HG03025 (cell line): ENCODE results near the gene SLIT3.

Source experiments
- ATAC-seq: cut with Tn5 transposase; IDR thresholded peaks from one replicate; pipeline ENCODE4 v1.9.1; 2021; ENCODE audit warnings: mild to moderate bottlenecking, moderate library complexity; ENCODE audit not compliant: unreplicated experiment, low FRiP score

The SLIT3 gene

DNA sequence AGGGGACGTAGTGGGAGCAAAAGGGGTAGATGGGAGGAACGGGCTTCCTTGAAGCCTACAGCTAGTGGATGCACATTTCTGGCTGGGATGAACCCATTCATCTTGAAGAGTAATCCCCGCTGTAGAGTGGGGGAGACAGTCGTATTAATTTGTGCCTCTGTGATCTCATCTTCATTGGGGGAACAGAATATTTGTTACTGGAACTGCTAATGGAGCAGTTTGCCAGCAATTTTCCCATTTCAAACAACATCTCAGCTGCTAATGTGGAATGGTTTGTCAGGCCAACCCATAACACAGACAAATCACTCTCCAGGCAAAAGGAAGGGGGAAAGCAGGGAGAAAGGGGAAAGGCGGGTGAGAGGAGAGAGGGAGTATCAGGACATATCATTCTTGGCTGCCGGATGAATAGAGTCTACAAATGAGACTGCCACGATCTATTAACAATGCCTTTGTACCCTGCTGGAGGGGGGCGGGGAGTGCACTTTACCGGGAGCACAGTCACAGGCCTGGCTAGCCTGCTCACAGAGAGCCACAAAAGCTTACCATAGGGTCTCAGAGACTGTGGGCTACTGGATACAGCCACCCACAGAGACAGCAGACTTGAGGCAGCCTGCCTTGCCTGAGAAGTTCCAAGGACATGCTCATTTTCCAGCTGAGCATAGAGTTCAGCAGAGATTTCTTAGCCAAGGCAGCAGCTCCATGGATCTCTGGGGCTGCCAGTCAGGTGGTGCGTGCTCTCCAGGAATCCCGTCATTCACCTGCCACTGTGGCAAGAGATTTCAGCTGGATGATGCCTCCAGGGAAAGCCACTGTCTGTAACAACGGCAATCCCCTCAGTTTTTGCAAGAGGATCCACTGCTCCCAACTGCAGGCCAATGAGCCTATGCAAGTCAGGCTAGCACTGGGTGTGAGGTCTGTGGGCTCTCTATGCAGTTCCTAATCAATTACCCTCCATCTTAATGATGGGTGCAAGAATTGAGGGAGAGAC lies 504.1 kb downstream of the SLIT3 start:
- ATAC-seq, result no peak

DNA sequence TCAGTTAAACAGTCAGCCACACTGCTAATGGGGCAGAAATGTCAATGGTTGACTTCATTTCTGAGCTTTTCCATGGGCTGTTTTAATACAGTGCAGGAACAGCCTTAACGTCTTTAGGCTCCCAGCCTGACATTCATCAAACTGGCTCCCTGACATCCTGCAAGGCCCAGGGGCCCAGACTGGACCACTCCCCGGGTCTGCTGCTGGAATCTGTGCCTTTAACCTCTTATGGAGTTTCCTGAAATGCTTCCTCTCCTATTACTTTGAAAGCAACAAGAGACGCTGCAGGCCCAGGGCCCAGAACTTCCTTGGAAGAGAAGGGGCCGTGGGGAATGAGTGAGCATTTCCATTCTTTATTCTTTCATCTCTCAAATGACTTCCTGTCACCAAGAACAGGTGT lies 504.9 kb downstream of the SLIT3 start:
- no peak for ATAC-seq

DNA sequence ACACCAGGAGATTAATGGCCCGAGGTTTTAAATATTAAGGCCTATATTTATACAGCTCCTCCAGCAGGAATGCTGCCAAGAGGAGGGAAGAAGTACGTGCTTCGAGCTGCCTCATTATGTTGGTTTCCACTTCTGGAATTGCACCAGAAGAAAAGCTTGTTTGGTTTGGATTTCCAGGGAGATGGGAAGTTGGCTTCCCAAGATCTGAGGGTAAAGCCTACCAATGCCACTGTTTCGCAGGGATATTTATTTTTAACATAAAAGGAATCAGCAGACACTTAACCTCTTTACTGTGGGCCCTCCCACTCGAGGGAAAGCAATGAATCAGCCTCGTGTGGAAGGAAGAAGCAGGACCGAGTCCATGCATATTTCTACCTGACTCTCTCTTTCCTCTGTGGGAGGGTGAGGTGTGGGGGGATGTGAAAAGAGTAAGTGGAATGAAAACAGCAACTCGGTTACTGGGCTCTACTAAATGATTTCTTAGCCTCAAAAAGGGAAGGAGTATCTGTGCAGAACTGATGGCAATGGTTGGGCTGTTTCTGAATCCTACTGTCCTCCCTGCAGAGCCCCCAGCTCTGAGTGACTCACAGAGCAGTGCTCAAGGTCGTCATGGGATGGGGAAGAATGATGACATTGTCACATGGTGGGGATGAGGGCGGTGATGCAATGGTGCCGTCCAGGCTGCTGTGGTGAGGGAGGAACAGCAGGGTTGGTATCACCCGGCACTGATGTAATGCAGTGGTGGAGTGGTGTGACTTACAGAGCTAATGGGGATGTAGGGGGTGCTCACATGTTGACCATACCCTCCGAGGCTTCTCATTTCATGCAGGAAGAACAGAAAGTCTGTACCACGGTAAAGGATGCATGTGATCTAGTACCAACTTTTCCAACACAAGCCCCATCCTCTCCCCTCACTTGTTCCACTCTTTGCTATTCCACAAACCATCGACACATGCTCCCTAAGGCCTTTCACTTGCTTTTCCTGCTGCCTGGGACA lies 506.8 kb downstream of the SLIT3 start:
- no peak for ATAC-seq

DNA sequence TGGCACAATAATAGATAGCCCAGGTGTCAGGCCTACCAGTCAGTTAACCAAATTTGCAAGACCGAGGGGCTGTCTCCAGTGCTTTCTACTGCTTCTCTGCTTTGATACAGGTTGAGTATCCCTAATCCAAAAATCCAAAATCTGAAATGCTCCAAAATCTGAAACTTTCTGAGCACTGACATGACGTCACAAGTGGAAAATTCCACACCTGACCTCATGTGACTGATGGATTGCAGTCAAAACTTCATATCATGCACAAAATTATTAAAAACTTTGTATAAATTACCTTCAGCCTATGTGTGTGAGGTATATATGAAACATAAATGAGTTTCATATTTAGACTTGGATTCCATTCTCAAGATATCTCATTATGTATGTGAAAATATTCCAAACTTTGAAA lies 508.3 kb downstream of the SLIT3 start:
- ATAC-seq, result no peak

DNA sequence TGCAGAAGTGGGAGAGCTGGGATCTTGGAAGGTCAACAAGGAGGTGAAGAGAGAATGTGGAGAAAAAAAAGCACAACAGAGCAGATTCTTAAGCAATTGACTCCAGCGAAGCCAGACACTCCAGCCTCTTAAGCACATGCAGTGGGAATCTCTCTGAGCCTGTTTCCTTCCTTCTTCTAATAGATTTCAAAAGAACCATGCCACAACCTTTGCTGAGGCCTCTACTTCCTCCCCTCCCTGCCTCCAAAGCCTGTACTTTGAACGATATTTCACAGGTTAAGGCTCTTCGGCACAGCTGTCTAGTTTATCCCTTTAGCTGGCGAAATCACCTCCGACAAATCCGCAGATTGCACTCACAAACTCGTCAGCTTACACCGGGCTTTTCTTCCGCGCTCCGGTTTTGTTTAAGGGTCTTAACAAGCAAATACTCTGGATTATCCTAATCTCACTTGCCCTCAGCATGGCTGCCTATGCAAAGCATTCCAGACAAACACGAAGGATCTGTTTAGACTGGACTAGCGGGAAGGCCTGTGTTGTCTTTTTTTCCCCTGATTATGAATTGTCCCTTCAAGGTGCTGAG lies 510.2 kb downstream of the SLIT3 start:
- ATAC-seq, result no peak

DNA sequence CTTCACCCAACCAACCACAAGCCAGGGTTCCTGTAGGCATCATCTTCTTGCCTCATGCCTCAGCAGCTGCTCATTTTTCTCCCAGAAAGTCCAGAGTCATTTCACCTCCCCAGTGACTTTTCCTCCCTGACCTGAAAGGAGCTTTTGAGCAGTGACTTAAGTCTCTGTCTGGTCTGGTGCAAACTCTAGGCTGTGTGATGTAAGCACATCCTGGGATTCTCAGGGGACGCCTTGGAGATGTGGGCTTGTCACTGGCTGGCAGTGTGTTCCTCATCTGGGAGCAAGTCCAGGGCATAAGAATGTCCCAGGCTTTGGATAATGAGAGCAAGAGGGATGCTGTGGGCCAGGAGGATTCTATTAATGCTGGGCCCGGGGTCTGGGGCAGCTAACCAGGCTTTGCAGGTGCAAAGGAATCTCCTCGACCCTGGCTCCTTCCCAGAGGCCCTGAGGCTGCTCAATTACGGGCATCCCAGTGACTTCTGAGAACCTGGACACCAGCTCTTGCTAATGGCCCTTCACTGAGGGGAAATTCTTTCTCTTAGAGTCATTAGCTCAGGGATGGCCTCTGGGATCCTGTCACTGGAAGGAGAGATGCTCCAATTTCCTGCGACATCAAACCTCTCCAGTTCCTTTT lies 510.8 kb downstream of the SLIT3 start:
- no peak for ATAC-seq

DNA sequence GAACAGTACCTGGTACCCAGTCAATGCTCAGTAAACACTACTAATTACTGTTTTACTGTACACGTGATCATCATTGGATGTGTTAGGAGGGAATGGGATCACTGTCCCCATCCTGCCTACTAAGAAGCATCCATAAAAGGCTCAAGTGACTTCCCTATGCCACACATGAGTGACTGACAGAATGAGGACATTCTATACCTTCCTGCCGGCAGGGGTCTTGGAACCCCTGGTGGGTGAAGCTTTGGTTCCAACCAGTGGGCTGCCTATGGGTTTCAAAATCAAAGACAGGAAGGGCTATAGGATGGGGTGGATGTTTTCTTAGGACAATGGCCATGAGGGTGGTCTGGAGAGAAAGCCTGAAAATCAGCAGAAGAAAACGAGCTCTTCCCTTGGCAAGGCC lies 512.2 kb downstream of the SLIT3 start:
- no peak for ATAC-seq

DNA sequence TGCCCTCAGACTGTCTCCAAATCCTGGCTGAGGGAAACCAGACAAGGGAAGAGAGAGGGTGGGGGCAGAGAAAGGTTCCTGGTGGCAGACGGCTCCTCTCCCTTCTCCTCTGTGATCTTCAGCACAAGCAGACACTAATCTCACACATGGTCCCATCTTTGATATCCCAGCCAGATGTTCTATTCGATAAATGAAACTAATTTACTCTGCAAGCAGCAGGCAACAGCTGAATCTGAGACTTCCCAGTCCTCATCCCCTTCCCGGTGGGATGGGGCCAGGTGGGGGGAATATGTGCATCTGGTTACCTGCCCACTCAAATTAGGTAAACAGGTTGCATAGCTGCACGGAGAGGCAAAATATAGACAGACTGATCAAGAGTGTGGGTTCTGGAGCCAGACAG lies 512.8 kb downstream of the SLIT3 start:
- no peak for ATAC-seq

DNA sequence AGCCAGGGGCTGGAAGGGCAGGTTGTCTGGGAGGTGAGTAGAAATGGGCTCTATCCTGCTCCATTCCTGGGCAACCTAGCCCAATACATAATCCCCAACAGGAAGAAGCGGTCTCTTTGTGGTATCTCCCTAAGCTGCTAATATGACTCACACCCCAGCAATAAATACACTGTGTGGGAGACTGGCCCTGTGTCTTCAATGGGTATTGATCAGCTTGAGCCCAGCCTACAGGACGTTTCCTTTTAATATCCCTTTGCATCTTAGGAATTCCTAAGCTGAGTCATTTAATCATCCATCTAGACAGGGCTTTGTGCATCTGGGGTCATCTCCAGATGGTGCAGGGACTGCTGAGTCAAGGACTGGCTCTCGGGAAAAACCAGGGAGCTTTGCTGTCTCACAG lies 514.8 kb downstream of the SLIT3 start:
- ATAC-seq, result no peak

DNA sequence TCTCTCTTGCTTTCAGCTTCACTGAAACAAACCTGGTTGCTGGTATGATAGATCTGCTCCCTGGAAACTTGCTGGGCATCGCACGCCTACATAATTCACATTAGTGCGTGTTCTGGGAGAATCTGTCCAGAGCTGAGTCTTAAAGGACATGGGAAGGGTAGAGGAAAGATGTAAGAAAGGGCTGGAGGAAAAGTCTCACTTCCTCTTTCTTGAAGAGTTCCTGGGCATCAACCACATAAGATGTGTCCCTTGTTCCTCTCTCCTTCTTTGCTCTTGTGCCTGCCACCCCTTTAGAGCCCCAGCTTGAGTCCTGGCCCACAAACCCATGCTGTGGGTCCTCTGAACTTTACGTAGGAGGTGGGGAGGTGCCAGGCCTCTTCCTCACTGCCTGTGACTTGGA lies 516.5 kb downstream of the SLIT3 start:
- ATAC-seq, result no peak

DNA sequence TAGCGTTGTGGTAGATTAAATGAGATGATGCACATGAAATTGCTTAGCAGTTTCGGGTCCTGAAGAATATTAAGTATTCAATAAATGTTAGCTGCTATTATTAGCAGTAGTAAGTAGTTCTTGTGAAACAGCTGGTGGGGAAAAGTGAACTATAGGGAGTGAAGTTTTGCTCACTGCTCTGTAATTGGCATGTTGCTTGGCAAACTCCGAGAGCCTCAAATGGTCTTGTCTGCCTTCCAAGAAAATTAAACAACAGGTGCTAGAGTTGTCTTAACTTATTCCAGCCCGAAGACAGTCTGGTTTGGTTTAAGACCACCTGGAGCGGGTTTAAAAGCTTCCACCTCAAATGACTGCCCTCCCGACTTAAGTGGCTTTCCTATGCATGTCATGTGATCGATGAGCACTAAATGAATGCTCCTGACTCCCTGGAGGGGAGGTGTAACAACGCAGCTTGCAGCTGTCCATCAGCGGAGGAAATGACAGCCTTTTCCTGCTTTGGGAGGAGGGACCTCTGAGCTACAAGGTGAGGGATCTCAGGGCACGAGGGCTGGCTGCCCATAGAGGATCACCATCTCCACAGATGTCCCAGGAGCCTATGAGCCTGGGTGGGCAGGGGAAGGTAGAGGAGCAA lies 518.9 kb downstream of the SLIT3 start:
- ATAC-seq, result no peak

DNA sequence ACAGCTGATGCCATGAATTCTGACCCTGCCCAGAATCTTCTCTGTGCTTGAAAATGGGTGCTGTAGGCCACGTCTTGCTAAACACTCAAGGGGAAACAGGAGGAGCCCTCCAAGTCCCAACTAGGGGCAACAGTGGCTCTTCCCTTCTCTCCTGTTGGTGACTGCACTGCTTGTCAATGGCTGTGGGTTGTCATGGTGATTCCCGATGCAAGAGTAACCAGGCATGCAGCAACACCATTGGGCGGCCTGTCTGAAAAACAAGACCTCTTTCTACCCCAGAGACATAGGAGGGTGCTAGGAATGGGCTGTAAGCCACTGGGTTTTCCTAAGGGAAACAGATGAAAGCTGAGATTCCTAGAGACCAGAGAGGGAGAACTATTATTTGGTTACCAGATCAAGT lies 520.1 kb downstream of the SLIT3 start:
- ATAC-seq, result no peak

DNA sequence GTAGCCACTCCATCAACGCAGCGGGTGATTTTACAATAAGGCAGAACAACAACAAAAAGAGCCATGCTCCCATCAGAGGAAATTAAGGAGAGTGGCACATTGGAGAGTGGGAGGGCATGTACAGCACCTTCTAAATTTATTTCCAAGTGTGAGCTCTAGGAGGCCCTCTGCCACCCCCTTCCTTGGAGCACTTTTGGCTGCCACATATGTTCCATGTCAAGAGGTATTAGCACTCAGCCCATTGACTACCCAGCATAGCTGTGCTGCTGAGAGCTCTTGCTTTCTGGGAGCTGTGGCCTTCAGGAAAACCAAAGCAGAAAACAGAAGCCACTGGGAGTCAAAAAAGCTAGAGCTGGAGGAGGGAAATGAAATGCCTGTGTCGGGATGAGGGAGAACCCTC lies 521.6 kb downstream of the SLIT3 start:
- ATAC-seq, result no peak

DNA sequence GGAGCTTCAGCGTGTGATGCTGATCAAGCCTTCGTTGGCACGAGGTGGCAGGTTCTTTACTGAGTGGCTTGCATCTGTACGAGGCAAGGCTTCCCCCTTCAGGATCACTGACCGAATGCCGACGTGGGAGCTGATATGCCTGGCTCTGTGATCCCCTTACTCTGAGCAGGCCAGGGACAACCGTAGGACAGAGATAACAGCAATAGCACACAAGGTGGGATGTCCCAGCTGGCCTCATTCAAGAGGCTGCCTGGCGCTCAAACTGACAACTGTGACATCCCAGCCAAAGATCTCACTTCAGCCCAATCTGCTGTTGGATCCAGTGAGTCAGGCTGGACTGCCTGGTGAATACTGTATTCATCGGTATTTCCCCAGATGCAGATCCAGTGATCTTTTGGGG lies 522.4 kb downstream of the SLIT3 start:
- no peak for ATAC-seq

DNA sequence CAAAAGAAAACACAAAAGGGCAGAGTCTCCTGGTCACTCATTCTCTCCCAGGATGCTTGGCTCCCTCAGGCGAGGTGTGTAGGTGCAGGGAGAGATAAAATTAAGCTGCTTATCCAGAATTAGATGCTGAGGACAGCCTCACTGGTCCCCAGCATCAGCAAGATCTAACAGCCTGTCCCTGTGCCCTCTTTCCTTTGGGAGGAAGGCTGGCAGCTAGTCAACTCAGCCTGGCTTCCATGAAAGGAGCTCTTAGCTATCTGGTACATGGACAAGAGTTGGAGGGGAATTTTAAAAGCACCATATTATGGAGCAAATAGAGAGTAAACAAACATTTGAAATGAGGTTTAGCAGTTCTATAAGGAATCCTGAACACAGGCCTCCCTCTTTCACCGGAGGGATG lies 523.3 kb downstream of the SLIT3 start:
- ATAC-seq, result no peak

DNA sequence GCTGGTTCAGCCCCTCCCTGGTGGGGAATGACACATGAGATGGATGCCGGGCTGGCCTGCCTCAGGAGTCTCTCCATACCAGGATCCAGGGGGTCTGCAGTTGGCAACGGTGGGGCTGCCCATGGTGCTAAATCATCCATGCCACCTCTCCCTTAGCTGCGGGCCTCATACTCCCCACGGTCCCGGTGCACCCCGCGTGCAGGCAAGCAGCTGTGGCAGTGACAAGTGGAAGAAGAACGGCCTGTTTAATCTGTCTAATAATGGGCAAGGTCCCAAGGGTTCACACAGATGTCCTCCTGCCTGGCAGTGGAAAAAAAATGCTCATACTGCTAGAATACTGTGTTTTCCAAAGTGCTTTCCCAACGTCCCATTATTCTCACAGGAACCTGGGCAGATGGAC lies 524.9 kb downstream of the SLIT3 start:
- no peak for ATAC-seq

DNA sequence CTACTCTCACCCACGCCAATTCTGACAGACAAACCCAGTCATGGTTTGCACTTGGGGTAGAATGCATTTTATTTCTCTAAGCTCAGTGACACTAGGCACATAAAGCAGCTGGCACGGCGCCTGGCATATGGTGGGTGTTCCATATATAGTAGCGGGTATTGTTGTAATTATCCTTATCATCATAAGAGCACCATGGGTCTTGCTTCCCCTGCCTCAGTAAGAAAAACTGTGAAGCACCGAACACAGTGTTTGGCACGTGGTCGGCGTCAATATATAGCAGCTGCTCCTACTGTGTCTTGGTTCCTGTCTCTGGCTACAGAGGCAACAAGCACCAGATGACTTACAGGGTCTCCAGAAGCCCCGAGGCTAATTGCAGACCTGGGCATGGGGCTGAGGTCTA lies 527.7 kb downstream of the SLIT3 start:
- ATAC-seq, result no peak

DNA sequence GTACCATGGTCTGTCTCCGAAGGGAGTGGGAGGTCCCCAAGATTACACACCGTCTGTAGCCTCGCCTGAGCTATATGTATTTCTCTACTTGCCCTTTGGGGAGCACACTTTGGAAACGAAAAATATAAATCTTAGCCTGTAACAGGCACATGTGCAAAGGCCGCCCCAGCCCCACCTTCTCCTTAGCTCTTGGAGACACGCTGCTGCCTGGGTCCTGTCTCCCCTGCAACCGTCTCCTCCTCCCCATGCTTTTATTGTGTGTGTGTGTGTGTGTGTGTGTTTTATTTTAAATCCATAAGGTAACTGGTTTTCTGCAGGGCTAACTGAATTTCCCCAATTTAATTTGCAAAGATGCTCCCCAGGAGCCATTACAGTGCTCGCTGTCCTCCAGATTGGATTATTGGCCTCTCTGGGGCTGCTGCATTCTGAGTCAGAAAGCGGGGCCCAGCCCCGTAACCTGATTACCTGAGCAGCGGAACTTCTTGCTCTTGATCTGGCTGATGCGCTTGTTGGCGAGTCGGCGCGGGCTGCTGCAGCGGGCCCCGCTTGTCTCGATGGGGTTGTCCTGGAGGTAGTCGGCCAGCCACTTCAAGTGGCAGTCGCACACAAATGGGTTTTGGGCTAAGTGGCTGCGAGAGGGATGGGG lies 528.5 kb downstream of the SLIT3 start:
- no peak for ATAC-seq

DNA sequence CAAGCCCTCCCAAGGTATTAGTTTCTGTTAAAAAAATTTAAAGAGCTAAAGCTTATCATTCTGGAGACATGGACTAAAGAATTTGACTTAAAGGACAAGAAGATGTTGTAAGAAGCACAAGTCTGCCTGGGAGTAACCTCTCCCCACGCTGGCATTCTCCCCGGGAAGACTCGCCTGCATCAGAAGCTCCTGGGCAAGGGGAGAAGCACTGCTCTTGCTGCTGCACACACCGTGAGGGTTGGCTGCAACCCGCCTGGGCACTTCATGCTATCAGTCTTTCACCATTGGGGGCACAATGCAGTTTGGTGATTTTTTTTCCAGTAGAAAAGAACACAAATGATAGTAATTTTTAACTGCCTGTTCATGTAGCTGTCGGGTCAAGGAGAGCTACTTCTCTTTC lies 529.3 kb downstream of the SLIT3 start:
- ATAC-seq, result no peak

DNA sequence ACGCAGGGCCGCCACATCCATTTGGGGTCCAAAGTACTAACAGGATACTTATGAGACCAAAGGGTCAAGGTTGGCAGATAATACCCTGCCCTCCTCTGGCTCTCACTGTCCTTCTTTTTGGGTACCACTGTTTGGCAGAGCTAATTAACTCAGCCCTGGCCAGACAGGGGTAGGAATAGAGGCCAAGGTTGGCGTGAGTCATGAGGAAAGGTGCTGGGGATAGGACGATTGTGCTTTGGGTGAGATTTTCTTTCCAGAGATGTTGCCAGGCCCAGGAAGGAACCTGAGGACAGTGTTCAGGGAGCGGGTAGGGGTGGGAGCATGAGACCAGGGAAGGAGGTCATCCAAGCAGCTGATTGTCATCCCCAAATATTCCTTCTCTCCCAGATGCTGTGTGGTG lies 529.9 kb downstream of the SLIT3 start:
- ATAC-seq, result no peak
